Stimulated activated CD8-positive, alpha-beta memory T cell treated with anti-CD3 and anti-CD28 coated beads, Interleukin-7, amount 100 ng/mL, for 24 hours (primary cell): ENCODE data around the gene ADPRHL1.

Experiments
- DNase-seq: peaks from one replicate; pipeline ENCODE4 v3.0.0-alpha.2; 2020; ENCODE audit warnings: low read depth

The ADPRHL1 gene

DNA sequence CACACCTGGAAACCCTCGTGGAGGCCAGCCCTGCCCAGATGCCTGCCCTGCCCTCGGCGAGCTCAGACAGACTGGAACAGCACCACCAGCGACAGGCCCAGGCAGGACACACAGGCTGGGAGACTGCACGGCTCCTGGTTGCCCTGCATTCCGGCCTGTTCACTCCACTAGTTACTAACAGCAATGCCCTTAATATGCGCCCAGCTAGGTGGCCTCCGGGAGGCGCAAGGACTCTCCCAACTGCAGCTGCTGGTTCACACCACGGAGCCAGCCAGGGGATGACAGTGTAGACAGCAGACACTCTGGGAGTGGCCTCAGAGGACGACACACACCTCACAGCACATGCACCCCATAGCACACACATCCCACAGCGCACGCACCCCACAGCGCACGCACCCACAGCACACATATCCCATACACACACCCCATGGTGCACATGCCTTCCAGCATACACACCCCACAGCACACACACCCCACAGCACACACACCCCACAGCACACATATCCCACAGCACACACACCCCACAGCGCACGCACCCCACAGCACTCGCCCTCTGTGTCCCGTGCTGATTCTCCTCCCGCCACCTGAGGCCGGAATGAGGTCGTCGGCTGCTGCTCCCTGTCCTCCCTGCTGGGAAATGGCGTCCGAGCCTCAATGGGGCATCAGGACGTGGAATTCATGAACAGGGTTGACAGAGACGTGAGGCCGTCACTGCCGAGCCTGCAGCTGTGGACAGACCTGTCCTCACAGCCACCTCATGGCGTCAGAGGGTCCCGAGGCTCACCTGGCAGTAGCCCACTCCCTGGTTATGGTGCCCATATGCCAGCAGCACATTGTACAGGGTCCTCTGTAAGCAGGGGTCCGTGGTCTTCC lies 103.0 kb downstream of the ADPRHL1 start:
- no peak for DNase-seq
